HepG2 (cell line): ENCODE measurements around the gene STIP1.

Experiments used
- EZH2 ChIP-seq: conservative IDR thresholded peaks from 2 replicates; pipeline ENCODE4 v1.6.1; 2012; ENCODE audit warnings: mild to moderate bottlenecking, low read depth, low read length, moderate library complexity
- U2AF2 ChIP-seq: fragments of 200-400 bp; formaldehyde crosslinking; IDR thresholded peaks from 2 replicates; pipeline ENCODE4 v1.6.1; 2017; ENCODE audit warnings: low read depth, mild to moderate bottlenecking, low read length
- TF ChIP-seq, protein P1 (sequence below): sonication (generic); formaldehyde crosslinking; IDR thresholded peaks from 2 replicates; pipeline ENCODE4 v1.4.0; 2020; ENCODE audit warnings: low read depth, mild to moderate bottlenecking, missing genetic modification reagents

GRCh38 chr11:64244966-64245365 is 59.0 kb downstream of the STIP1 start:
- TF ChIP-seq EZH2 (no peak), U2AF2 (no peak)
- TF ChIP-seq, protein P1, sequence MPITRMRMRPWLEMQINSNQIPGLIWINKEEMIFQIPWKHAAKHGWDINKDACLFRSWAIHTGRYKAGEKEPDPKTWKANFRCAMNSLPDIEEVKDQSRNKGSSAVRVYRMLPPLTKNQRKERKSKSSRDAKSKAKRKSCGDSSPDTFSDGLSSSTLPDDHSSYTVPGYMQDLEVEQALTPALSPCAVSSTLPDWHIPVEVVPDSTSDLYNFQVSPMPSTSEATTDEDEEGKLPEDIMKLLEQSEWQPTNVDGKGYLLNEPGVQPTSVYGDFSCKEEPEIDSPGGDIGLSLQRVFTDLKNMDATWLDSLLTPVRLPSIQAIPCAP (CRISPR knock-in tag), result no peak
